Liver (tissue), 3 donors: ENCODE data around the gene EFHB.

Source experiments
- GABPA ChIP-seq, 2 donors: IDR thresholded peaks in 1 of 2; conservative IDR thresholded peaks in 1 of 2; 2 replicates each; pipeline ENCODE4 v1.6.1; 2016; ENCODE audit warnings: antibody characterized with exemption in 2 of 2, mild to moderate bottlenecking in 1 of 2, moderate library complexity in 1 of 2
- MAX ChIP-seq: IDR thresholded peaks from 2 replicates; pipeline ENCODE4 v1.6.1; 2016; ENCODE audit warnings: antibody characterized with exemption
- SP1 ChIP-seq: IDR thresholded peaks from 2 replicates; pipeline ENCODE4 v1.6.1; 2018; ENCODE audit warnings: antibody characterized with exemption, mild to moderate bottlenecking
- TF ChIP-seq, protein P1 (sequence below): fragments of 150-350 bp; IDR thresholded peaks from 2 replicates; pipeline ENCODE4 v1.5.1; 2017; ENCODE audit warnings: improper control_type of control experiment, low read depth, low read length; ENCODE audit not compliant: missing input control
- donor health status: healthy.
- donor health status: healthy.

- peak in 1 of 2 donors; percentile 18 for TF ChIP-seq GABPA (IDR thresholded peaks at IDR 0.05 in 1 of 2, conservative IDR thresholded peaks at IDR 0.05 in 1 of 2)
- no peak for TF ChIP-seq SP1
- TF ChIP-seq, protein P1, sequence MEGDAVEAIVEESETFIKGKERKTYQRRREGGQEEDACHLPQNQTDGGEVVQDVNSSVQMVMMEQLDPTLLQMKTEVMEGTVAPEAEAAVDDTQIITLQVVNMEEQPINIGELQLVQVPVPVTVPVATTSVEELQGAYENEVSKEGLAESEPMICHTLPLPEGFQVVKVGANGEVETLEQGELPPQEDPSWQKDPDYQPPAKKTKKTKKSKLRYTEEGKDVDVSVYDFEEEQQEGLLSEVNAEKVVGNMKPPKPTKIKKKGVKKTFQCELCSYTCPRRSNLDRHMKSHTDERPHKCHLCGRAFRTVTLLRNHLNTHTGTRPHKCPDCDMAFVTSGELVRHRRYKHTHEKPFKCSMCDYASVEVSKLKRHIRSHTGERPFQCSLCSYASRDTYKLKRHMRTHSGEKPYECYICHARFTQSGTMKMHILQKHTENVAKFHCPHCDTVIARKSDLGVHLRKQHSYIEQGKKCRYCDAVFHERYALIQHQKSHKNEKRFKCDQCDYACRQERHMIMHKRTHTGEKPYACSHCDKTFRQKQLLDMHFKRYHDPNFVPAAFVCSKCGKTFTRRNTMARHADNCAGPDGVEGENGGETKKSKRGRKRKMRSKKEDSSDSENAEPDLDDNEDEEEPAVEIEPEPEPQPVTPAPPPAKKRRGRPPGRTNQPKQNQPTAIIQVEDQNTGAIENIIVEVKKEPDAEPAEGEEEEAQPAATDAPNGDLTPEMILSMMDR = no peak
- TF ChIP-seq MAX = no peak
These were observed 11.5 kb upstream of the EFHB start for GRCh38 chr3:19945534-19945933.
